GM18502 (cell line): Measurements from ENCODE around the gene OR2V1.
"Not testable (repeated sequence)": the region's sequence is repeated elsewhere in the genome, so short reads cannot be mapped to it uniquely, and the experiment has no call there.

Source experiments
- ATAC-seq: cut with Tn5 transposase; IDR thresholded peaks from one replicate; pipeline ENCODE4 v1.9.1; 2021; ENCODE audit warnings: mild to moderate bottlenecking; ENCODE audit not compliant: unreplicated experiment, poor library complexity

OR2V1 gene, protein sequence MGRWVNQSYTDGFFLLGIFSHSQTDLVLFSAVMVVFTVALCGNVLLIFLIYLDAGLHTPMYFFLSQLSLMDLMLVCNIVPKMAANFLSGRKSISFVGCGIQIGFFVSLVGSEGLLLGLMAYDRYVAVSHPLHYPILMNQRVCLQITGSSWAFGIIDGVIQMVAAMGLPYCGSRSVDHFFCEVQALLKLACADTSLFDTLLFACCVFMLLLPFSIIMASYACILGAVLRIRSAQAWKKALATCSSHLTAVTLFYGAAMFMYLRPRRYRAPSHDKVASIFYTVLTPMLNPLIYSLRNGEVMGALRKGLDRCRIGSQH

DNA sequence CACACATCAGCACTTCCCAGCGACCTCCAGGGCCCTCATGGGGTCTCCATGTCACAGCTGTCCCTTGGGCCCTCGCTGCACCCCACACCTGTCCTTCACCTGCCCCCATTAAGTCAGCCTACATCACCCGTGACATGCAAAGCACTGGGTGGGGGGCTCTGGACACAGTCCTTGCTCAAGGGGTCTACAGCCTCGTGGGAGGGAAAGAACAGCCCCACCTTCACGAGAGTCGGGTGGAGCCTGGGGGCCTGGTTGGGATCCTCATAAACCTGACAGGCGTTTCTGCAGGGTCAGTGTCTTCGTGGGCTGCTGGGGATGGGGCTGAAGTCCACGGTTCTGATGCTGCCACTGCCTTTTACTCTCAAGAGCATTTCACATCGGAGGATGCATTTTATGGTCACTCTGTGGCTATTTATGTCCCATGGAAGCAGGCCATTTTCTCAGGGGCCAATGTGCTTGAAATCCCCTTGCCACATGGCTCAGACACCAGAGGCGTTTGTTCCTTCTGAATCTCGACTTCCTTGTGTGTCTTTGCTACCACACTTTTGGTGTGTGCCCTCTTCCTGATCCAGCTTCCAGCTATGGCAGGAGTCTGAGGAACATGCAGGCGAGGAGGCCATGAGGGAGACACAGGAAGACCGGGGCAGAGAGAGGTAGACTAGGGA lies at the start of gene OR2V1:
OR2V1 (minus strand) TSS at position 338 of the 665 bp plus-strand sequence. CDS start 5,865 bp downstream, outside the sequence.
- ATAC-seq: no peak

DNA sequence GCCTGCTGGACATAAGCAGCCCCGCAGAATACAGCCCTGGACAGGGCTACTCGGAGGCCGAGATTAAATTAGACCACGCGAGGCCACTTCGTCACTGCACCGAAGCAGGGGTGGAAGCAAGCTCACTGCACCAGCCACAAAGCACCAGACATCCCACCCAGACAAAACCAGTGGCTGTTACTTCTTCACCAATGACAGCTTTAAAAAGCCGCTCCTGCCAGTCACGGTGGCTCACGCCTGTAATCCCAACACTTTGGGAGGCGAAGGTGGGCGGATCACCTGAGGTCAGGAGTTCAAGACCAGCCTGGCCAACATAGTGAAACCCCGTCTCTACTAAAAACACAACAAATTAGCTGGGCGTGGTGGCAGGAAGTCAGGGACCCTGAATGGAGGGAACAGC lies 46.6 kb upstream of the OR2V1 start:
- ATAC-seq: not testable (repeated sequence)

DNA sequence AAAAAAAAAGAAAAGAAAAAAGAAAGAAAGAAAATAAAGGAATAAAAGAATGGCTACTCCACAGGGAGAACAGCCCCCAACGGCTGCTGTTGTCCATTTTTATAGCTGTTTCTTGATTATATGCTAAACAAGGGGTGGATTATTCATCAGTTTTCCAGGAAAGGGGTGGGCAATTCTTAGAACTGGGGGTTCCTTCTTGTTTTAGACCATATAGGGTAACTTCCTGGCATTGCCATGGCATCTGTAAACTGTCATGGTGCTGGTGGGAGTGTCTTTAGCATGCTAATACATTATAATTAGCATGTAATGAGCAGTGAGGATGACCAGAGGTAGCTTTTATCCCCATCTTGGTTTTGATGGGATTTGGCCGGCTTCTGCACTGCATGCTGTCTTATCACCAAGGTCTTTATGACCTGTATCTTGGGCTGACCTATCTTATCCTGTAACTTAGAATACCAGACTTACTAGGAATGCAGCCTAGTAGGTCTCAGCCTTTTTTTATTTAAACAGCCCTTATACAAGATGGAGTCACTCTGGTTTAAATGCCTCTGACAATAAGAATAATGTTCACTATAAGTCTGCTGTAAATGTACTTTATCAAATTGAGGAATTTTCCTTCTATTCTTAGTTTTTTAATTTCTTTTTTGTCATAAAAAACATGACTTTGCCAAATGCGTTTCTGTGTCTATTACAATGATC lies 45.4 kb upstream of the OR2V1 start:
- no peak for ATAC-seq

DNA sequence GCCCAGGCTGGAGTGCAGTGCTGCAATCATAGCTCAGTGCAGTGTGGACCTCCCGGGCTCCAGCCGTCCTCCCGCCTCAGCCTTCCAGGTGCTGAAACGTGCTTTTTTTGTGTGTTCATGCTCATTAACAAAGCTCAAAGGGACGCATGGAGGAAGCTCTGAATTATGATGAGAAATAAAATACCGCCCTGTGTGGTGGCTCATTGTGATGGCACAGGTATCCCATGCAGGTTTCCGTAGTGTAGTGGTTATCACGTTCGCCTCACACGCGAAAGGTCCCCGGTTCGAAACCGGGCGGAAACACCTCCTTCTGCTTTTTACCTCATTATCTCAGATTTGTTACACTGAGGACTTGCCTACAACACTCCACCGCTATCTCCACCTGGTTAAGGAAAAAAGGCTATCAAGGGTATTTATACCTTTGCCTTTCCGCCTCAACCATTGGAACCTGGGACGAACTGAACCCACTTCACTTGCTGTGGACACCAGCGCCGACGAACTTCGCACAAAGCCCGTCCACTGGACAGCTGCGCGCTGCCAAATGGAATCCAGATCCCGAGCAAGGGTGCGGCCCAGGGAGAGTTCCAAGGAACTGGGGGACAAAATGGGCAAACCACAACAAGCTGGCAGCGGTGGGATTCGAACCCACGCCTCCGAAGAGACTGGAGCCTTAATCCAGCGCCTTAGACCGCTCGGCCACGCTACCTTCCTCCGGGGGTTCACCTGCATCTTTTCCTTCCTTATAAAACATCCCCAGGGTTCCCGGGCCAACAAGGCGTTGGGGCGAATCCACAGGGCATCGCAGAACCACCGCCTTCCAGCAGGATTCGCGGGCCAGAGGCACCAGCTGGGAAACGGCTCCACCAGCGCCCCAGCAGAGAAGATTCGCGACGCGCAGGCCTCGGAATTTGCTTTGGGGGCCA lies 42.7 kb upstream of the OR2V1 start:
- ATAC-seq: peak; percentile 63

DNA sequence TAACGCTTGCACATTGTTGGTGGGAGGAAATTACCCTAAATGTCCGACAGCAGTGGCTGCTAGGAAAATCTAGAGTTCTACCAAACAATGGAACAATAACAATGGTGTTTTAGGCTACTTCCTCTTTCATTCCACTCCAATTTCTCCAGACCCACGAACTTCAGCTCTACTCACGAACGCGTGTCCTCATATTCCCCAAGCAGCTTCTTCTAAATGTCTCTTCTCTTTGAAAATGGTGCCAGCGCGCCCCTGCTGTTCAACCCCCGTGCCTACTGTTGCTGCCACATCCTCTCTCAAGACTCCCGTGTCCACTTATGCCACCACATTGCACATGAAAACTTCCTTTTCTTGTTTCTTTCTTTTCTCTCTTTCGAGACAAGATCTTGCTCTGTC lies 42.1 kb upstream of the OR2V1 start:
- ATAC-seq: peak; percentile 34

DNA sequence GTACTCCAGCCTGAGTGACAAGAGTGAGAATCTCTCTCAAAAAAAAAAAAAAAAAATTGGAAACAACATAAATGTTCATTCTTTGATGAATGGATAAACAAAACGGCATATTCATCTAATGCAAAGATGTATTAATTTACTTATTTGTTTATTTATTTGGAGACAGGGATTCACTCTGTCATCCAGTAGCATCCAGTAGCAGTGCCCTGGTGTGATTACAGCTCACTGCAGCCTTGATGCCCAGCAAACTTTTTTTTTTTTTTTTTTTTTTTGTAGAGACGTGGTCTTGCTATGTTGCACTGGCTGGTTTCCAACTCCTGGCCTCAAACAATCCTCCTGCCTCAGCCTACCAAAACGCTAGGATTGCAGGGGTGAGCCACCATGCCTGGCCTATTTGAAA lies 40.8 kb upstream of the OR2V1 start:
- ATAC-seq: no peak

DNA sequence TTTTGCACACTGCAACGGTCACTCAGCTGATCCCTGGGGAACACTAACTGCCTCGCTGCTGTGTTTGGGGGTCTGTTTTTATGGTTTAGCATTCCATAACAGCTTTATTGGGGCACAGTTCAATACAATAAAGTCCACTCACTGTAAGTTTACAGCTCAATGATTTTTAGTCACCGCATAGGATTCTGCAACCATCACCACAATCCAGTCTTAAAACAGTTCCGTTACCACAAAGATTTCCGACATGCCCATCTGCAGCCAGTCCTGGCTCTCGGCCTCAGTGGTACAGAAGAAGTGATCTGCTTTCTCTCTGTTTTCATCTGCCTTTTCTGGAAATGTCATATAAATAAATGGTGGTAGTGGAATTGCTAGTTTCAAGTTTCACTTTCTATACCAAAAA lies 40.0 kb upstream of the OR2V1 start:
- no peak for ATAC-seq

DNA sequence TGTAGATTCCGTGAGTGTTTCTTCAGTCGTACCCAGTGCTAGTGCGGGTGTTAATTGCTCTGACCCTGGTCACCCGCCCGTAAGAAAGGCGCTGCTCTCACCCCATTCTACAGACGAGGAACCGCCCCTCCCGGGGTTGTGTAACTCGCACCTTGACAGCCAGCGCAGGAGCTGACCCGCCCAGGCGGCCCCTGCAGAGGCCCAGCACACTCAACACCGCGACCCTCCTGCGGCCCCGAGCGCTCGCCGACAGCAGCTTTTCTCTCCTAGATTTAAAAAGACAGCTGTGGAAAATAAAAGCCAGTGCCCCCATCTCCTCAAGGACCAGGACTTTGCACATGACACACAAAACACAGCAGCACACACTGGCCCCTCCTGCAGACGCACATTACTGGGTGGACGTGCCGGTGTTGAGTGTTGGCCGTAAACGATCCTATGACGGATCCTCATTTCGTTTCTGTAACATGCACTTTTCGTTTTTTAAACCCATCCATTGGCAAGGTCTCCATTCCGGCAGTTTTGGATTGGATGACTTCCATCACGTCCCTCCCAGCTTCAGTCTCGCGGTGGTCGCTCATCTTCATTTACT lies 39.4 kb upstream of the OR2V1 start:
- no peak for ATAC-seq

DNA sequence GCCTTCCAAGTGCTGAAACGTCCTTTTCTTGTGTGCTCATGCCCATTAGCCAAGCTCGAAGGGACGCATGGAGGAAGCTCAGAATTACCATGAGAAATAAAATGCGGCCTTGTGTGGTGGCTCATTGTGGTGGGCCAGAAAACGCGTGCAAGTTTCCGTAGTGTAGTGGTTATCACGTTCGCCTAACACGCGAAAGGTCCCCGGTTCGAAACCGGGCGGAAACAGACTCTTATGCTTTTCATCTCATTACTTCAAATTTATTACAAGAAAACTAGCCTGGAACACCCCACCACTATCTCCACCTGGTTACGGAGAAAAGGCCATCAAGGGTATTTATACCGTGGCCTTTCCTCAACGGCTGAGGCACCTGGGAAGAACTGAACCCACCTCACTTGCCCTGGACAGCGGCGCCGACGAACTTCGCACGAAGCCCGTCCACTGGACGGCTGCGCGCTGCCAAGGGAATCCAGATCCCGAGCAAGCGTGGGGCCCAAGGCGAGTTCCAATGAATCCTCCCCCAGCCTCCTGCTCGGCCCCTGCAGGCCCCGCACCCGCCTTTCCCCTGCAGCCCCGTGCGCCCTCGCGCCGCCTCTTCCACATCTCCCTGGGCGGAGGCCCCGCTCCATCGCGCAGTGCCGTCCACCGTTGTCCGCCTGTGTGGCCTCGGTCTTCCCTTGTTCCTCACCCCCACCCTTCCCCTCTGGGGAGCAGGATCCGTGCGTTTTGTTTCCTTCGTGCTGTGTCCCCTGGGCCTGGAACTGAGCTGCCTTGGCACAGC lies 38.7 kb upstream of the OR2V1 start:
- ATAC-seq: peak; percentile 38

DNA sequence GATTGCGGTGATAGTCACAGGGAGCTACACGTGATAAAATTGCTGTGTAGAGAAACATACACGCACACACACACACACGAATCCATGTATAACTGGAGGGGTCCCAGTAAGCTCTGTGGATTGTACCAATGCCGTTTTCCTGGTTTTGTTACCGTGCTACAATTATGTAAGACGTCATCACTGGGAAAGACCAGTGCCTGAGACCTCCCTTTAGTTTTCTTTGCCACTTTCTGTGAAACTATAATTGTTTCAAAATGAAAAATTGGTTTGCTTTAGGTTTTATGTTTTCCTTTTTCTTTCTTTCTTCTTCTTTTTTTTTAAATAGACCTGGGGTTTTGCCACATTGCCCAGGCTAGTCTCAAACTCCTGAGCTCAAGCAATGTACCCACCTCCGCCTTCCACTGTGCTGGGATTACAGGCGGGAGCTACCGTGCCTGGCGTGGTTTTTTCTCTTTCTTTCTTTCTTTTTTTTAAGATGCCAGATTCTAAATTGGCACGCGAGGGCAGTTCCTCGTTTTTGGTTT lies 37.7 kb upstream of the OR2V1 start:
- ATAC-seq: no peak

DNA sequence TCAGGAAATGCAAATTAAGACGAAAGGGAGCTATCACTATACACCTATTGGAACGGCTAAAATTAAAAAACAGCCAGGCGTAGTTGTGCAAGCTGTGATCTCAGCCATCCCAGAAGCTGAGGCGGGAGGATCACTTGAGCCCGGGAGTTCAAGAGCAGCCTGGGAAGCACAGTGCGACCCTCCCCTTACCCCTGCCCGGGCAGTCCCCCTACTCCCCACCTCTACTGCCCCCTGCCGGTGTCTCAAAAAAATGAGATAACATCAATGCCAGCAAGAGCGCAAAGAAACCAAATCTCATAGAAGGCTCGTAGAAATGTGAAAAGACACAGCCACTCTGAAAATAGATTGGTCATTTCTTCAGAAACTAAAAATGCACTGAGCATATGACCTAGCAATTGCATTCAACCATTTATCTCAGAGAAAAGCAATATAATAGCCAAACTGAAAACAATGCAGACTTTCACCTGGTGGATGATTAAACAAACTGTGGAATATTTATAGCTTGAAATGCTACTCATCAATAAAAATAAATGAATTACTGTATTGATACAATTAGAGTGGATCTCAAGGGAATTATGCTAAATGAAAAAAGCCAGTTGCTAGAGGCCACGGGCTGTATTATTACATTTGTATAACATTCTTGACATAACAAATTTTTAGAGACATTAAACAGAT lies 37.0 kb upstream of the OR2V1 start:
- ATAC-seq: no peak

DNA sequence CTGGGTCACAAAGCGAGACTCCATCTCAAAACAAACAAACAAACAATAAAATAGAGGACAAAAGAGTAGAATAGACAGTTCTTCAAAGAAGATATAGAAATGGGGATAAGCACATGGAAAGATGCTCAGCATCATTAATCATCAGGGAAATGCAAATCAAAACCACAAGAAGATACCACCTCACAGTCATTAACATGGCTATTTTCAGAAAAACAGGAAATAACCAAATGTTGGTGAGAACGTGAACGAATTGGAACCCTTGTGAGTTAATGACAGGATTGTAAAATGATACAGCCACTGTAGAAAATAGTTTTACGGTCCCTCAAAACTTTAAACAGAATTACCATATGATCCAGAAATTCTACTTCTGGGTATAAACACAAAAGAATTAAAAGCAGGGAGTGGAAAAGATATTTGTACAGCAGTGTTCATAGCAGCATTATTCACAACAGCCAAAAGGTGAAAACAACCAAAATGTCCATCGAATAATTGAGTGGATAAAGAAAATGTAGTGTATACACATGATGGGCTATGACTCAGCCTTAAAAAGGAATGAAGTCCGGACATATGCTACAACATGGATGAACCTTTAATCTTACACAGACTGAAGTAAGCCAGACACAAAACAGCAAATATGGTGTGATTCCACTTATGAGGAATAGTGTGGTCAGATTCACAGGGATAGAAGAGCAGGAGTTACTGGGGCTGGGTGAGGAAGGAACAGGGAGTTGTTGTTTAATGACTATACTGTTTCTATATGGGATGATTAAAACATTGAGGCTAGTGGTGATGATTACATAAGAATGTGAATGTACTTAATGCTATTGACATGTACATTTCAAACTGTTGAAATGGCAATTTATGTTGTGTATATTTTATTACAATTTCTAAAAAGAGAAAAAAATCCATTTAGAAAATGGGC lies 36.1 kb upstream of the OR2V1 start:
- ATAC-seq: no peak

DNA sequence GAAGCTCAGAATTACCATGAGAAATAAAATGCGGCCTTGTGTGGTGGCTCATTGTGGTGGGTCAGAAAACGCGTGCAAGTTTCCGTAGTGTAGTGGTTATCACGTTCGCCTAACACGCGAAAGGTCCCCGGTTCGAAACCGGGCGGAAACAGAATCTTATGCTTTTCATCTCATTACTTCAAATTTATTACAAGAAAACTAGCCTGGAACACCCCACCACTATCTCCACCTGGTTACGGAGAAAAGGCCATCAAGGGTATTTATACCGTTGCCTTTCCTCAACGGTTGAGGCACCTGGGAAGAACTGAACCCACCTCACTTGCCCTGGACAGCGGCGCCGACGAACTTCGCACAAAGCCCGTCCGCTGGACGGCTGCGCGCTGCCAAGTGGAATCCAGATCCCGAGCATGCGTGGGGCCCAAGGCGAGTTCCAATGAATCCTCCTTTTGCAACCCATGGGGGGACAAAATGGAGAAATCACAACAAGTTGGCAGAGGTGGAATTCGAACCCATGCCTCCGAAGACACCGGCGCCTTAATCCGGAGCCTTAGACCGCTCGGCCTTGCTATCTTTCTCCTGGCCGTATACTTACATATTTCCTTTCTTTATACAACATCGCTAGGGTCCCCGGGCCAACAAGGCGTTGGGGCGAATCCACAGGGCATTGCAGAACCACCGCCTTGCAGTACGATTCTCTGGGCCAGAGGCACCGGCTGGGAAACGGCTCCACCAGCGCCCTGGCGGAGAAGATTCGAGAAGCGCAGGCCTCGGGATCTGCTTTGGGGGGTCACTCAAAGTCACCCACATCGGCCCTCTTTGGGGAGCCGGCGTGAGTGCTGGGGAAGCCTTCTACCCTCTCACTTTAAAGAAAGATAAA lies 33.3 kb upstream of the OR2V1 start:
- ATAC-seq: no peak

DNA sequence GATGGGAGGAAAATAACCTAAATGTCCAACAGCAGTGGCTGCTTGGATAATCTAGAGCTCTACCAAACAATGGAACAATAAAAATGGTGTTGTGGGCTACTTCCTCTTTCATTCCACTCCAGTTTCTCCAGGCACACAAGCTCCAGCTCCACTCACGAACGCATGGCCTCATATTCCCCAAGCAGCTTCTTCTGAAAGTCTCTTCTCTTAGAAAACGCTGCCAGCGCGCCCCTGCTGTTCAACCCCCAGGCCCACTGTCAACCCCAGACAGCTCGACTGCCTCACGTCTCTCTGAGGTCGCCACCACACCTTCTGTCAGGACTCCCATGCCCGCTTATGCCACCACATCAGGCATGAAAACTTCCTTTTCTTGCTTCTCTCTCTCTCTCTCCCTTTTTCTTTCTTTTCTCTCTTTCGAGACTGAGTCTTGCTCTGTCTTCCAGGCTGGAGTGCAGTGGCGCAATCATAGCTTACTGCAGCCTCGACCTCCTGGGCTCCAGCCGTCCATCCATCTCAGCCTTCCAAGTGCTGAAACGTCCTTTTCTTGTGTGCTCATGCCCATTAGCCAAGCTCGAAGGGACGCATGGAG lies 32.6 kb upstream of the OR2V1 start:
- ATAC-seq: no peak

DNA sequence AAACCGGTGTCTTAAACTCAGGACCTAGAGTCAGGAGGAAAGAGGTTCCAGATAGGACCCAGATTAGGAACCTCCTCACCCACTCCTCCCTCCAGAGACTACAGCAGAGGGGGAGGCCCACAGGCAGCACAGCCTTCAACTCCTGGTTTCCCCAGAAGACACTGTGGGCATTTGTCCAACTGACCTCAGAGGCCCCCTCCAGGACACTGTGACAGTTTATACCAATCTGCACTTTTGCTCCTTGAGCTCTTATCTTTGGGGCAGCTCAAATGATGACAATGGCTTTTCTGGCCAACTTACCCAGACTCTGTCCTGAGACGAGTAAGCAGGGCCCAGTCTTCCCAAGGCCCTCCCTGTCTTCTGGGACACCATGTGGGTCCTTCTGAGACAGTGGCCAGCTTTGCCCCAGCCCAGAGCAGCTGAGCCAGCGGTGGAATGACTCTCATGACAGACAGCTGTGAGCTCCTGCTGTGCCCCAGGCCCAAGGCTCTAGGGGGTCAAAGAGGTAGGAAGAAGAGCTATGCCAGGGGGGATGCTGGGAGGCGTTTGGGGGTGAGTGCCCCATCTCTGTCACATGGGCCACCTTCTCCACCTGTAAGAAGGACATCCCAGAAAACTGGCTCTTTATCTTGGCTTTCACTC lies 30.7 kb upstream of the OR2V1 start:
- peak; percentile 13 for ATAC-seq
